ENCODE data around the gene KISS1. TPM values are rescaled to one million over a fixed set of nuclear protein-coding genes. Genes with fewer than 3 reads are reported as not detected.

KISS1 gene
- total and polyA plus RNA-seq, 7 donors, result 0.18 TPM; not detected in 6

DNA sequence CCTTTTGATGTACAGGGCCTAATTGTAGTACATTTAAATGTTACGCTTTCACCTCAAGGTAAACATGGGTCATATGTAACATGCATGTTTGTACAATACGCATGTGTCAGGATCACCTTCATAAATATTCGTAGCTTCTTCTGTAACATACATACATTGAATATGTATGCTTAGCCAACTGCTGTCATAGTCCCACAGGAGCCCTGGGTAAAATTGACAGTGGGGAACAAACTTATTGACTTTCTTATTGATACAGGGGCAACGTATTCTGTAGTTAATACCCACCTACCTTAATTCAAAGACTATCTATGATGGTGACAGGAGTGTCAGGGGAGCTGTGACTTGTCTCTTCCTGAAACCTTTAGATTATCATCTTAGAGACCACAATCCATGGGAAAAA is 26.4 kb downstream of the KISS1 start:
- no peak for DNase-seq
- Histone ChIP-seq H3K27me3 (ENCODE audit: insufficient read depth in 3 of 3, low read length in 2 of 3) (peaks cover 0 to 3% (median 0%) of the 10 kb centered on the region in 3 donors), H3K36me3 (ENCODE audit: insufficient read depth in 1 of 2, low read depth in 1 of 2) (no peaks in the 10 kb centered on the region), H3K9me3 (no peaks in the 10 kb centered on the region), H3K4me3 (no peak overlapping the region), H3K27ac (no peak overlapping the region), H3K4me1 (no peaks in the 10 kb centered on the region)
- intact Hi-C loops (cut with DNase I), result no loop called here
- WGBS, 3 donors, result 80 to 90% (median 88%) methylated on average over 4 of the region's 4 CpGs
- no peak for ATAC-seq
- TF ChIP-seq, protein P1, sequence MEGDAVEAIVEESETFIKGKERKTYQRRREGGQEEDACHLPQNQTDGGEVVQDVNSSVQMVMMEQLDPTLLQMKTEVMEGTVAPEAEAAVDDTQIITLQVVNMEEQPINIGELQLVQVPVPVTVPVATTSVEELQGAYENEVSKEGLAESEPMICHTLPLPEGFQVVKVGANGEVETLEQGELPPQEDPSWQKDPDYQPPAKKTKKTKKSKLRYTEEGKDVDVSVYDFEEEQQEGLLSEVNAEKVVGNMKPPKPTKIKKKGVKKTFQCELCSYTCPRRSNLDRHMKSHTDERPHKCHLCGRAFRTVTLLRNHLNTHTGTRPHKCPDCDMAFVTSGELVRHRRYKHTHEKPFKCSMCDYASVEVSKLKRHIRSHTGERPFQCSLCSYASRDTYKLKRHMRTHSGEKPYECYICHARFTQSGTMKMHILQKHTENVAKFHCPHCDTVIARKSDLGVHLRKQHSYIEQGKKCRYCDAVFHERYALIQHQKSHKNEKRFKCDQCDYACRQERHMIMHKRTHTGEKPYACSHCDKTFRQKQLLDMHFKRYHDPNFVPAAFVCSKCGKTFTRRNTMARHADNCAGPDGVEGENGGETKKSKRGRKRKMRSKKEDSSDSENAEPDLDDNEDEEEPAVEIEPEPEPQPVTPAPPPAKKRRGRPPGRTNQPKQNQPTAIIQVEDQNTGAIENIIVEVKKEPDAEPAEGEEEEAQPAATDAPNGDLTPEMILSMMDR (IDR thresholded peaks at IDR 0.05), result no peak

DNA sequence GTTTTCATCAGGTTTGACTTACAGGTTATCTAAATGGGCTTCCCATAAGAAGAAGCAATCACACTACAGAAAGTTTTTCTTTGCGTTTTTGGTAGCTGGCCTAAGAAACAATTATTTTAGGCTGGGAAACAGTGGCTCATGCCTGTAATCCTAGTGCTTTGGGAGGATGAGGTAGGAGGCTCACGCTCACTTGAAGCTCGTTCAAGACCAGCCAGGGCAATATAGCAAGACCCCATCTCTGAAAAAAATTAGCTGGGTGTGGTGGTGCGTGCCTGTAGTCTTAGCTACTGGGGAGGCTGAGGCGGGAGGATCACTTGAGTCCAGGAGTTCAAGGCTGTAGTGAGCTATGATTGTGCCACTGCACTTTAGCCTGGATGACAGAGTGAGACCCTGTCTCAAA is 28.6 kb downstream of the KISS1 start:
- H3K27ac ChIP-seq, result no peak overlapping the region
- no peak for DNase-seq
- TF ChIP-seq, protein P1 (IDR thresholded peaks at IDR 0.05), result no peak
- no peak overlapping the region for H3K4me3 ChIP-seq
- intact Hi-C loops (cut with DNase I), result no loop called here
- no peak for ATAC-seq
- no peaks in the 10 kb centered on the region for H3K9me3 ChIP-seq
- WGBS, 3 donors, result 82 to 95% (median 85%) methylated on average over 5 of the region's 5 CpGs
- no peaks in the 10 kb centered on the region for H3K27me3 ChIP-seq (ENCODE audit: insufficient read depth in 3 of 3, low read length in 2 of 3)
- no peaks in the 10 kb centered on the region for H3K36me3 ChIP-seq (ENCODE audit: insufficient read depth in 1 of 2, low read depth in 1 of 2)
- no peaks in the 10 kb centered on the region for H3K4me1 ChIP-seq

DNA sequence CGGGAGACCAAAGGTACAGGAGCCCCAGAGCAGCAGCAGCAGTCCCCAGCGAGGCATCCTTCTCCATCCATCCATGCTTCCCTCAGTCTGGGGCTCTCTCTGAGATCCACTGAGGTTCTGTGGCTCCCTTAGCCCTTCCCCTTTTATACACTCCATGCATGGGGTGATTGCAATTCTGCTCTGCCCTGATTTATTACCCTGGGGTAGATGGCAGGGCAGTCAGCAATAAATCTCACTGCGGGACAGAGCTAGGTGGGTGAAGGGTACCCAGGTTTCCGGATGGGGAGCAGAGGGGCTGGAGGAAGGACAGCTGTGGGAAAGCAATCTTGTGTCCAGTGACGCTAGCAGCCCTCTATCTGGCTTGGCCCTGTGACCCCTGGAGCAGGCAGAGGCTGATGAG is 30.1 kb downstream of the KISS1 start, which contains the start of gene REN:
Gene REN, minus strand, starts transcription at position 119 of the 400 bp plus-strand sequence. Its CDS starts 44 bp downstream, at position 75.
- DNase-seq (no peak), ATAC-seq (no peak)
- WGBS, 3 donors, result 60 to 67% (median 64%) methylated on average over 5 of the region's 5 CpGs
- intact Hi-C loops (cut with DNase I), result no loop called here
- H3K4me3 ChIP-seq, result no peak within 1 kb of the TSS
- no peaks in the 10 kb centered on the region for H3K9me3 ChIP-seq
- H3K27ac ChIP-seq, result no peak within 1 kb of the TSS
- H3K27me3 ChIP-seq (ENCODE audit: insufficient read depth in 3 of 3, low read length in 2 of 3), result no peaks in the 10 kb centered on the region
- TF ChIP-seq, protein P1 (IDR thresholded peaks at IDR 0.05), result no peak
- no peaks in the 10 kb centered on the region for H3K36me3 ChIP-seq (ENCODE audit: insufficient read depth in 1 of 2, low read depth in 1 of 2)
- no peaks in the 10 kb centered on the region for H3K4me1 ChIP-seq

DNA sequence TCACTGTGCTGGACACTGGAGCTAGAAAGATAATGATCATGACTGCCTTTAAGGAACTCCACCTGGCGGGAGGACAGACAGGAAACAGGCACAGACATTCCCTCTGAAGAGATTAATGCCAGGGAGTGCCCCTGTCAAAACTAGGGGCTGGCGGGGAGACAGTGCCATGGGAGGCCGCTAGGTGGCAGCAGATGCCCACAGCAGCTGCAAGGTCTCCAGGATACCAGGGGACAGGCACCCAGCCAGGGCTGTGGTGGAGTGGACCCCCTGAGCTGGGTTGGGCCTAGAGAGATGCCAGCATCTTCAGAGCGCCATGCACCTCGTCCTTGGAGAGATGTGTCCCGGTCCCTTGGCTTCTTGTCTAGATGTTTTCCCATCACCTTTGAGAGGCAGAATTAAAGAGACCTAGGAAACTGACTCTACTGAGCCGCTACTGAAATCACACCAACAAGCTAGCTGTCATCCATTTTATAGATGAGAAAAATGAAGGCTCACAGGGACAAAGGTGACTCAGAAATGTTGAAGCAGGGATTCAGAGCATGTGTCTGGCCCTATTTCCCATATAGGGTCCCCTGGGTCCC is 33.7 kb downstream of the KISS1 start:
- Histone ChIP-seq H3K4me1 (no peaks in the 10 kb centered on the region), H3K4me3 (no peak overlapping the region), H3K36me3 (ENCODE audit: insufficient read depth in 1 of 2, low read depth in 1 of 2) (no peaks in the 10 kb centered on the region), H3K27me3 (ENCODE audit: insufficient read depth in 3 of 3, low read length in 2 of 3) (peaks cover 0 to 2% (median 0%) of the 10 kb centered on the region in 3 donors), H3K27ac (no peak overlapping the region), H3K9me3 (no peaks in the 10 kb centered on the region)
- 13 to 16% (median 14%) methylated on average over 7 of the region's 7 CpGs for WGBS, 3 donors
- ATAC-seq, result peak; percentile 89 to 98 (median 95)
- intact Hi-C loops (cut with DNase I), result loop anchor here (1.0 to 5.0 kb wide), 4 partner anchors 44 to 201 kb away; no protein-coding TSS in a partner anchor
- TF ChIP-seq, protein P1 (IDR thresholded peaks at IDR 0.05), result peak; percentile 100
- peak; percentile 79 to 89 for DNase-seq
